K562 (cell line): ENCODE results near the gene ATXN3. TPM values are rescaled to one million over a fixed set of nuclear protein-coding genes. Genes with fewer than 3 reads are reported as not detected.

ENCODE experiments used
- ARHGAP35 ChIP-seq: fragments of 450-650 bp; IDR thresholded peaks from 2 replicates; pipeline ENCODE4 v1.6.1; 2018; ENCODE audit not compliant: partially characterized antibody
- BACH1 ChIP-seq: fragments of 200-800 bp; sonication (Bioruptor generic); IDR thresholded peaks from 2 replicates; pipeline ENCODE4 v1.6.1; 2016; ENCODE audit warnings: missing genetic modification characterization, missing compliant biosample characterization
- BHLHE40 ChIP-seq: IDR thresholded peaks from 2 replicates; pipeline ENCODE4 v1.6.1; 2011; ENCODE audit warnings: low read length, improper control_type of control experiment
- DMBX1 ChIP-seq: fragments of 250-450 bp; sonication (Bioruptor Pico); IDR thresholded peaks from 2 replicates; pipeline ENCODE4 v1.8.0; 2022; ENCODE audit warnings: inconsistent platforms, mild to moderate bottlenecking, moderate library complexity, borderline replicate concordance
- EHMT2 ChIP-seq: fragments of 450-650 bp; IDR thresholded peaks from 2 replicates; pipeline ENCODE4 v1.6.1; 2018; ENCODE audit warnings: antibody characterized with exemption
- MTF1 ChIP-seq: fragments of 250-450 bp; sonication (Bioruptor Pico); IDR thresholded peaks from 2 replicates; pipeline ENCODE4 v1.9.0; 2021; ENCODE audit warnings: moderate library complexity, mild to moderate bottlenecking, inconsistent platforms, borderline replicate concordance
- NEUROD1 ChIP-seq: fragments of 150-350 bp; IDR thresholded peaks from 2 replicates; pipeline ENCODE4 v1.6.1; 2014; ENCODE audit warnings: borderline replicate concordance, low read length, low read depth; ENCODE audit not compliant: partially characterized antibody
- NFXL1 ChIP-seq: fragments of 450-650 bp; formaldehyde crosslinking; IDR thresholded peaks from 2 replicates; pipeline ENCODE4 v1.4.0; 2021; ENCODE audit warnings: mild to moderate bottlenecking
- RBM15 ChIP-seq: fragments of 200-400 bp; formaldehyde crosslinking; IDR thresholded peaks from 2 replicates; pipeline ENCODE4 v1.6.1; 2018; ENCODE audit warnings: mild to moderate bottlenecking, low read length, moderate library complexity; ENCODE audit not compliant: insufficient read depth
- RCOR1 ChIP-seq, 2 experiments: IDR thresholded peaks; 2 replicates each; pipeline ENCODE4 v1.6.1; 2012; ENCODE audit warnings: low read depth in 2 of 2, low read length in 2 of 2, borderline replicate concordance in 1 of 2, improper control_type of control experiment in 1 of 2
- SMAD4 ChIP-seq: fragments of 250-450 bp; sonication (Bioruptor Pico); conservative IDR thresholded peaks from 2 replicates; pipeline ENCODE4 v1.8.0; 2021; ENCODE audit warnings: inconsistent platforms, mild to moderate bottlenecking, moderate library complexity
- XRCC3 ChIP-seq: fragments of 450-650 bp; IDR thresholded peaks from 2 replicates; pipeline ENCODE4 v1.6.1; 2017; ENCODE audit warnings: mild to moderate bottlenecking, moderate library complexity
- ZBTB1 ChIP-seq: sonication (generic); formaldehyde crosslinking; IDR thresholded peaks from 2 replicates; pipeline ENCODE4 v1.8.1; 2023; ENCODE audit warnings: missing genetic modification reagents, low read depth, mild to moderate bottlenecking, borderline replicate concordance
- ZNF785 ChIP-seq: fragments of 250-450 bp; sonication (Bioruptor Pico); IDR thresholded peaks from 2 replicates; pipeline ENCODE4 v1.4.0; 2020; ENCODE audit warnings: mild to moderate bottlenecking
- polyA plus RNA-seq, 8 experiments: library from polyadenylated mRNA; depleted of rRNA in 4 of 8; stranded (reverse) in 5 of 8; unstranded in 3 of 8; fragments of >200 nt; fragmentation: Nextera tagmentation in 2 of 8; fragmentation: Illumina TruSeq in 1 of 8; extraction: Ambion mirVana in 2 of 8; extraction: Trizol in 1 of 8; gene quantifications; 2 replicates each; pipeline versions ENCODE4 v1.2.1 to v1.2.3, GENCODE V29; 2011 to 2014; ENCODE audit warnings: inconsistent platforms in 1 of 8, missing spikeins in 1 of 8
- total RNA-seq, 7 experiments: library from RNA; depleted of rRNA in 6 of 7; stranded (reverse); fragments of >200 nt in 6 of 7; fragmentation: Illumina TruSeq in 2 of 7; extraction: Trizol in 2 of 7; gene quantifications; 2 replicates each; pipeline versions ENCODE4 v1.2.1 to v1.2.3, GENCODE V29; 2011 to 2021; ENCODE audit warnings: low replicate concordance in 1 of 7
- TF ChIP-seq, protein P1 (sequence below), 2 experiments: fragments of 450-650 bp; formaldehyde crosslinking in 1 of 2; IDR thresholded peaks; 2 replicates each; pipeline versions ENCODE4 v1.4.0 to v1.6.1; 2014 to 2020; ENCODE audit warnings: mild to moderate bottlenecking in 2 of 2, borderline replicate concordance in 1 of 2, low read depth in 1 of 2
- TF ChIP-seq, protein P2 (sequence below): sonication (generic); formaldehyde crosslinking; IDR thresholded peaks from 2 replicates; pipeline ENCODE4 v1.8.0; 2023; ENCODE audit warnings: mild to moderate bottlenecking, missing genetic modification reagents
- TF ChIP-seq, protein P3 (sequence below): sonication (generic); formaldehyde crosslinking; IDR thresholded peaks from 2 replicates; pipeline ENCODE4 v1.8.1; 2022; ENCODE audit warnings: missing genetic modification reagents

ATXN3 gene
- total and polyA plus RNA-seq, 9 of the 15 experiments (the other 6 are each of a cell fraction or from before 2014, with no cell fraction given): 11.3 to 25.0 (median 14.6) TPM

DNA sequence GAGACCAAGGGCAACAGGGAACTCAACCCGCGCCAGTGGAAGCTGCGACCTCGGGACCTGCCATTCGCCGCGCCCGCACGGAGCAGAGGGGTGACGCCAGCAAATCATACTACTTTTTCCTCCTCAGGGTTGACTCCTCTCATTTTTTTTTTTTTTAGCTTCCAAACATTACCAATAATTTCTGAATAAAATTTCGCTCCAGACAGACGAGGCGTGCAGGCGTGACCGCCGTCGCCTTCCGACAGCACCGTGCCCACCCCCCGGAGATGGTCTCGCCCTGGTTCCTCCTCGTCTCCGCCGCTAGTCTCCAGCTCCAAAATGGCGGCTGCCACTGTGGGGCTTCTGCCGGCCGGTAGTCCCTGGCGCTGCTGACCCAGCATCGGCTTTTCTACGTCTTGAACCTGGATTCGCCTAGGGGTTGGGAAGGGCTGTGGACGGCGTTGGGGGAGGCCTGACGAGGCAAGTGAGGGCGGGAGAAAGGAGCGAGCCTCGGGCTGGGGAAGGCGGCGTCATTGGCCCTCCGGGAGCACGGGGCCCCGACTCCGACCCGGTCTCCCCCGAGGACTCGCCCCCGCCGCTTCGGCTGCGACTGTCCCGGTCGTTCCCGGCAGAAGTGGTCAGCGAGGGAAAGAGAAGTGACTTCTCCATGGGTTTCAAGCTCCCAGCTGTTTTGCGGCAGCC lies 15.4 kb upstream of the ATXN3 start, which contains the start of the genes CPSF2 and NDUFB1 (continued):
- TF ChIP-seq SMAD4 (CRISPR knock-in tag) (peak; percentile 49; the same call in 1 of the 2 replicates), ZNF785 (CRISPR knock-in tag) (no peak), RCOR1 (IDR thresholded peaks at IDR 0.05; ENCODE audit: borderline replicate concordance in 1 of 2, low read depth in 2 of 2, low read length in 2 of 2) (no peak), RBM15 (no peak), NFXL1 (CRISPR knock-in tag) (no peak), MTF1 (no peak), NEUROD1 (no peak), ZBTB1 (CRISPR knock-in tag) (no peak), BHLHE40 (peak; percentile 78; the same call in 1 of the 2 replicates), DMBX1 (CRISPR knock-in tag) (no peak), ARHGAP35 (no peak), BACH1 (tag) (no peak), EHMT2 (no peak), XRCC3 (no peak)
- TF ChIP-seq, protein P1, sequence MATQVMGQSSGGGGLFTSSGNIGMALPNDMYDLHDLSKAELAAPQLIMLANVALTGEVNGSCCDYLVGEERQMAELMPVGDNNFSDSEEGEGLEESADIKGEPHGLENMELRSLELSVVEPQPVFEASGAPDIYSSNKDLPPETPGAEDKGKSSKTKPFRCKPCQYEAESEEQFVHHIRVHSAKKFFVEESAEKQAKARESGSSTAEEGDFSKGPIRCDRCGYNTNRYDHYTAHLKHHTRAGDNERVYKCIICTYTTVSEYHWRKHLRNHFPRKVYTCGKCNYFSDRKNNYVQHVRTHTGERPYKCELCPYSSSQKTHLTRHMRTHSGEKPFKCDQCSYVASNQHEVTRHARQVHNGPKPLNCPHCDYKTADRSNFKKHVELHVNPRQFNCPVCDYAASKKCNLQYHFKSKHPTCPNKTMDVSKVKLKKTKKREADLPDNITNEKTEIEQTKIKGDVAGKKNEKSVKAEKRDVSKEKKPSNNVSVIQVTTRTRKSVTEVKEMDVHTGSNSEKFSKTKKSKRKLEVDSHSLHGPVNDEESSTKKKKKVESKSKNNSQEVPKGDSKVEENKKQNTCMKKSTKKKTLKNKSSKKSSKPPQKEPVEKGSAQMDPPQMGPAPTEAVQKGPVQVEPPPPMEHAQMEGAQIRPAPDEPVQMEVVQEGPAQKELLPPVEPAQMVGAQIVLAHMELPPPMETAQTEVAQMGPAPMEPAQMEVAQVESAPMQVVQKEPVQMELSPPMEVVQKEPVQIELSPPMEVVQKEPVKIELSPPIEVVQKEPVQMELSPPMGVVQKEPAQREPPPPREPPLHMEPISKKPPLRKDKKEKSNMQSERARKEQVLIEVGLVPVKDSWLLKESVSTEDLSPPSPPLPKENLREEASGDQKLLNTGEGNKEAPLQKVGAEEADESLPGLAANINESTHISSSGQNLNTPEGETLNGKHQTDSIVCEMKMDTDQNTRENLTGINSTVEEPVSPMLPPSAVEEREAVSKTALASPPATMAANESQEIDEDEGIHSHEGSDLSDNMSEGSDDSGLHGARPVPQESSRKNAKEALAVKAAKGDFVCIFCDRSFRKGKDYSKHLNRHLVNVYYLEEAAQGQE (IDR thresholded peaks at IDR 0.05; ENCODE audit: borderline replicate concordance): no peak
- TF ChIP-seq, protein P1 (CRISPR knock-in tag; IDR thresholded peaks at IDR 0.05; ENCODE audit: low read depth): no peak
- TF ChIP-seq, protein P2, sequence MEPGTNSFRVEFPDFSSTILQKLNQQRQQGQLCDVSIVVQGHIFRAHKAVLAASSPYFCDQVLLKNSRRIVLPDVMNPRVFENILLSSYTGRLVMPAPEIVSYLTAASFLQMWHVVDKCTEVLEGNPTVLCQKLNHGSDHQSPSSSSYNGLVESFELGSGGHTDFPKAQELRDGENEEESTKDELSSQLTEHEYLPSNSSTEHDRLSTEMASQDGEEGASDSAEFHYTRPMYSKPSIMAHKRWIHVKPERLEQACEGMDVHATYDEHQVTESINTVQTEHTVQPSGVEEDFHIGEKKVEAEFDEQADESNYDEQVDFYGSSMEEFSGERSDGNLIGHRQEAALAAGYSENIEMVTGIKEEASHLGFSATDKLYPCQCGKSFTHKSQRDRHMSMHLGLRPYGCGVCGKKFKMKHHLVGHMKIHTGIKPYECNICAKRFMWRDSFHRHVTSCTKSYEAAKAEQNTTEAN: no peak
- TF ChIP-seq, protein P3, sequence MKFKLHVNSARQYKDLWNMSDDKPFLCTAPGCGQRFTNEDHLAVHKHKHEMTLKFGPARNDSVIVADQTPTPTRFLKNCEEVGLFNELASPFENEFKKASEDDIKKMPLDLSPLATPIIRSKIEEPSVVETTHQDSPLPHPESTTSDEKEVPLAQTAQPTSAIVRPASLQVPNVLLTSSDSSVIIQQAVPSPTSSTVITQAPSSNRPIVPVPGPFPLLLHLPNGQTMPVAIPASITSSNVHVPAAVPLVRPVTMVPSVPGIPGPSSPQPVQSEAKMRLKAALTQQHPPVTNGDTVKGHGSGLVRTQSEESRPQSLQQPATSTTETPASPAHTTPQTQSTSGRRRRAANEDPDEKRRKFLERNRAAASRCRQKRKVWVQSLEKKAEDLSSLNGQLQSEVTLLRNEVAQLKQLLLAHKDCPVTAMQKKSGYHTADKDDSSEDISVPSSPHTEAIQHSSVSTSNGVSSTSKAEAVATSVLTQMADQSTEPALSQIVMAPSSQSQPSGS (CRISPR knock-in tag): no peak
